Measurements from ENCODE around the gene SLC35D2. TPM values are rescaled to one million over a fixed set of nuclear protein-coding genes. Genes with fewer than 3 reads are reported as not detected.

Gene SLC35D2
- polyA plus RNA-seq, 1 donor from 2014 or later = 0.07 TPM

DNA sequence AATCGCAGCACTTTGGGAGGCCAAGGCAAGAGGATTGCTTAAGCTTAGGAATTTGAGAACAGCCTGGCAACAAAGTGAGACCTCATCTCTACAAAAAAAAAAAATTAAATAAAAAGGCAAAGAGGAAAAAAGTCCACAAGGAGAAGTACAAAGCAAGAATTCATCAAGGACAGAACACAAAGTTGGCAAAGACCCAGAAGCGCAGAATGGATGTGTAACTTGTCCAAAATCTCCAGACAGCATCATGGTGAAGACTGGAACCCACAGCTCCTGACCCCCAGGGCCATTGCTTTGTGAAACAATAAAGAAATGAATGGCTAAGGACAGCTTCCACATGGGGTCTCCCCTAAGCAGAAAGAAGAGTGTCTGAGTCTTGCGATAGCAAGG, 89.4 kb downstream of the SLC35D2 start:
- Histone ChIP-seq H3K36me3 (ENCODE audit: insufficient read depth, low read length) (no peaks in the 10 kb centered on the region), H3K27ac (ENCODE audit: low read length) (no peak overlapping the region), H3K79me2 (replicated peaks; ENCODE audit: insufficient read depth, low read length) (no peaks in the 10 kb centered on the region), H3K9ac (ENCODE audit: low read length) (no peak overlapping the region), H3K9me2 (ENCODE audit: insufficient read depth, low read length) (no peaks in the 10 kb centered on the region), H3K4me2 (ENCODE audit: low read length) (no peak overlapping the region), H3K9me3 (ENCODE audit: low read length) (no peaks in the 10 kb centered on the region), H4K20me1 (ENCODE audit: insufficient read depth) (no peaks in the 10 kb centered on the region), H3K4me3 (ENCODE audit: low read length) (no peak overlapping the region), H3F3A (ENCODE audit: insufficient read depth, low read length, poor library complexity, severe bottlenecking) (no peaks in the 10 kb centered on the region), H3K27me3 (ENCODE audit: insufficient read depth, low read depth, low read length) (no peaks in the 10 kb centered on the region), H2AFZ (ENCODE audit: low read depth, low read length) (no peak overlapping the region)
- TF ChIP-seq EP300 (conservative IDR thresholded peaks at IDR 0.05; ENCODE audit: poor library complexity, severe bottlenecking) (no peak), EZH2 (IDR thresholded peaks at IDR 0.05; ENCODE audit: borderline replicate concordance, insufficient read depth, low read length, poor library complexity, severe bottlenecking) (no peak), MXI1 (conservative IDR thresholded peaks at IDR 0.05; ENCODE audit: poor library complexity, severe bottlenecking) (no peak), SMC3 (conservative IDR thresholded peaks at IDR 0.05; ENCODE audit: poor library complexity) (no peak), POLR2AphosphoS5 (IDR thresholded peaks at IDR 0.05) (no peak), RAD21 (conservative IDR thresholded peaks at IDR 0.05) (no peak), TAF1 (IDR thresholded peaks at IDR 0.05; ENCODE audit: low read depth) (no peak)
- TF ChIP-seq, protein P1, sequence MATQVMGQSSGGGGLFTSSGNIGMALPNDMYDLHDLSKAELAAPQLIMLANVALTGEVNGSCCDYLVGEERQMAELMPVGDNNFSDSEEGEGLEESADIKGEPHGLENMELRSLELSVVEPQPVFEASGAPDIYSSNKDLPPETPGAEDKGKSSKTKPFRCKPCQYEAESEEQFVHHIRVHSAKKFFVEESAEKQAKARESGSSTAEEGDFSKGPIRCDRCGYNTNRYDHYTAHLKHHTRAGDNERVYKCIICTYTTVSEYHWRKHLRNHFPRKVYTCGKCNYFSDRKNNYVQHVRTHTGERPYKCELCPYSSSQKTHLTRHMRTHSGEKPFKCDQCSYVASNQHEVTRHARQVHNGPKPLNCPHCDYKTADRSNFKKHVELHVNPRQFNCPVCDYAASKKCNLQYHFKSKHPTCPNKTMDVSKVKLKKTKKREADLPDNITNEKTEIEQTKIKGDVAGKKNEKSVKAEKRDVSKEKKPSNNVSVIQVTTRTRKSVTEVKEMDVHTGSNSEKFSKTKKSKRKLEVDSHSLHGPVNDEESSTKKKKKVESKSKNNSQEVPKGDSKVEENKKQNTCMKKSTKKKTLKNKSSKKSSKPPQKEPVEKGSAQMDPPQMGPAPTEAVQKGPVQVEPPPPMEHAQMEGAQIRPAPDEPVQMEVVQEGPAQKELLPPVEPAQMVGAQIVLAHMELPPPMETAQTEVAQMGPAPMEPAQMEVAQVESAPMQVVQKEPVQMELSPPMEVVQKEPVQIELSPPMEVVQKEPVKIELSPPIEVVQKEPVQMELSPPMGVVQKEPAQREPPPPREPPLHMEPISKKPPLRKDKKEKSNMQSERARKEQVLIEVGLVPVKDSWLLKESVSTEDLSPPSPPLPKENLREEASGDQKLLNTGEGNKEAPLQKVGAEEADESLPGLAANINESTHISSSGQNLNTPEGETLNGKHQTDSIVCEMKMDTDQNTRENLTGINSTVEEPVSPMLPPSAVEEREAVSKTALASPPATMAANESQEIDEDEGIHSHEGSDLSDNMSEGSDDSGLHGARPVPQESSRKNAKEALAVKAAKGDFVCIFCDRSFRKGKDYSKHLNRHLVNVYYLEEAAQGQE (IDR thresholded peaks at IDR 0.05; ENCODE audit: borderline replicate concordance) = no peak
- TF ChIP-seq, protein P2, sequence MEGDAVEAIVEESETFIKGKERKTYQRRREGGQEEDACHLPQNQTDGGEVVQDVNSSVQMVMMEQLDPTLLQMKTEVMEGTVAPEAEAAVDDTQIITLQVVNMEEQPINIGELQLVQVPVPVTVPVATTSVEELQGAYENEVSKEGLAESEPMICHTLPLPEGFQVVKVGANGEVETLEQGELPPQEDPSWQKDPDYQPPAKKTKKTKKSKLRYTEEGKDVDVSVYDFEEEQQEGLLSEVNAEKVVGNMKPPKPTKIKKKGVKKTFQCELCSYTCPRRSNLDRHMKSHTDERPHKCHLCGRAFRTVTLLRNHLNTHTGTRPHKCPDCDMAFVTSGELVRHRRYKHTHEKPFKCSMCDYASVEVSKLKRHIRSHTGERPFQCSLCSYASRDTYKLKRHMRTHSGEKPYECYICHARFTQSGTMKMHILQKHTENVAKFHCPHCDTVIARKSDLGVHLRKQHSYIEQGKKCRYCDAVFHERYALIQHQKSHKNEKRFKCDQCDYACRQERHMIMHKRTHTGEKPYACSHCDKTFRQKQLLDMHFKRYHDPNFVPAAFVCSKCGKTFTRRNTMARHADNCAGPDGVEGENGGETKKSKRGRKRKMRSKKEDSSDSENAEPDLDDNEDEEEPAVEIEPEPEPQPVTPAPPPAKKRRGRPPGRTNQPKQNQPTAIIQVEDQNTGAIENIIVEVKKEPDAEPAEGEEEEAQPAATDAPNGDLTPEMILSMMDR (IDR thresholded peaks at IDR 0.05; ENCODE audit: poor library complexity, severe bottlenecking) = no peak

DNA sequence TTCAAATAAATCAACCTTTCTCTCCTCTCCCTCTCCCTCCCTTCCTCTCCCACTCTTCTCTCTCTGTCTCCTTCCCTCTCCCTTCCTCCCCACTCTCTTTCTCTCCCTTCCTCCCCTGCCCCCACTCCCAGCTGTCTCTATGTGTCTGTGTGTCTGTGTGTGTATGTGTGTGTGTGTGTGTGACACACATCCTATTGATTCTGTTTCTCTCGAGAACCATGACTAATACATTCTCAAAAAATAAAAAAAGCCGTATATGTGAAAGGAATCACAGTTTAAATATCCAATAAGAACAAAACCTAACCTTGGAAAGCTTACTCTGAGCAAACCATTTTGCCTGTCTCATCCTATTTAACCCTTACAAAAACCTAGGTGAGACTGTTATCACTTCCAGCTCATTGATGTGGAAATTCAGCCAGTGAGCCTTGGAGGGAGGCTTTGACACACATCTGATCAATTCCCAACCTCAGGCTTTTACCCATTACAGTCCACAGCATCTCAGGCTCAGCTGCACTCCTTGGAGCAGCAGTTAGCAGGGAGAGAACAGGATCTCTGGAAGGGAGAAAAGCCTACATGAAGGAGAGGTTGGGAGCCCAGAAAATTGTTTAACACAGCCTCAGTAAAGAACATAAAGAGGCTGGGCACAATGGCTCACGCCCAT, 89.9 kb downstream of the SLC35D2 start:
- Histone ChIP-seq H4K20me1 (ENCODE audit: insufficient read depth) (no peaks in the 10 kb centered on the region), H2AFZ (ENCODE audit: low read depth, low read length) (no peak overlapping the region), H3K4me3 (ENCODE audit: low read length) (no peak overlapping the region), H3K9me3 (ENCODE audit: low read length) (no peaks in the 10 kb centered on the region), H3K4me2 (ENCODE audit: low read length) (no peak overlapping the region), H3K27me3 (ENCODE audit: insufficient read depth, low read depth, low read length) (no peaks in the 10 kb centered on the region), H3F3A (ENCODE audit: insufficient read depth, low read length, poor library complexity, severe bottlenecking) (no peaks in the 10 kb centered on the region), H3K9ac (ENCODE audit: low read length) (no peak overlapping the region), H3K36me3 (ENCODE audit: insufficient read depth, low read length) (no peaks in the 10 kb centered on the region), H3K27ac (ENCODE audit: low read length) (no peak overlapping the region), H3K9me2 (ENCODE audit: insufficient read depth, low read length) (no peaks in the 10 kb centered on the region), H3K79me2 (replicated peaks; ENCODE audit: insufficient read depth, low read length) (no peaks in the 10 kb centered on the region)
- TF ChIP-seq POLR2AphosphoS5 (IDR thresholded peaks at IDR 0.05) (no peak), MXI1 (conservative IDR thresholded peaks at IDR 0.05; ENCODE audit: poor library complexity, severe bottlenecking) (no peak), EZH2 (IDR thresholded peaks at IDR 0.05; ENCODE audit: borderline replicate concordance, insufficient read depth, low read length, poor library complexity, severe bottlenecking) (no peak), TAF1 (IDR thresholded peaks at IDR 0.05; ENCODE audit: low read depth) (no peak), SMC3 (conservative IDR thresholded peaks at IDR 0.05; ENCODE audit: poor library complexity) (no peak), EP300 (conservative IDR thresholded peaks at IDR 0.05; ENCODE audit: poor library complexity, severe bottlenecking) (no peak), RAD21 (conservative IDR thresholded peaks at IDR 0.05) (no peak)
- TF ChIP-seq, protein P1 (IDR thresholded peaks at IDR 0.05; ENCODE audit: borderline replicate concordance) = no peak
- TF ChIP-seq, protein P2 (IDR thresholded peaks at IDR 0.05; ENCODE audit: poor library complexity, severe bottlenecking) = no peak
